Endodermal cell (in vitro differentiated cells): ENCODE results near the gene ZMYND15. TPM values are rescaled to one million over a fixed set of nuclear protein-coding genes. Genes with fewer than 3 reads are reported as not detected.
A peak's percentile ranks its signal among the peaks of the same experiment; 100 is the strongest.

Experiments
- DNase-seq: peaks from one replicate; pipeline ENCODE4 v3.0.0-alpha.2; 2017
- H3K27ac ChIP-seq: 2 replicates; pipeline ENCODE4 v1.5.1; 2013; ENCODE audit warnings: mild to moderate bottlenecking, low read depth, low read length, moderate library complexity
- H3K27me3 ChIP-seq: 2 replicates; pipeline ENCODE4 v1.6.1; 2013; ENCODE audit warnings: mild to moderate bottlenecking, low read length, moderate library complexity; ENCODE audit not compliant: insufficient read depth, control insufficient read depth, poor library complexity, severe bottlenecking
- H3K36me3 ChIP-seq: 2 replicates; pipeline ENCODE4 v1.7.0; 2013; ENCODE audit warnings: mild to moderate bottlenecking, low read length, moderate library complexity; ENCODE audit not compliant: control insufficient read depth, insufficient read depth
- H3K4me1 ChIP-seq: one replicate; pipeline ENCODE4 v1.7.0; 2013; ENCODE audit warnings: low read length; ENCODE audit not compliant: control insufficient read depth, insufficient read depth
- H3K4me3 ChIP-seq: 2 replicates; pipeline ENCODE4 v1.5.1; 2013; ENCODE audit warnings: mild to moderate bottlenecking, low read length, moderate library complexity
- H3K9ac ChIP-seq: 2 replicates; pipeline ENCODE4 v1.6.1; 2013; ENCODE audit warnings: mild to moderate bottlenecking, low read length, moderate library complexity; ENCODE audit not compliant: poor library complexity, severe bottlenecking; ENCODE audit errors: extremely low read depth
- H3K9me3 ChIP-seq: 2 replicates; pipeline ENCODE4 v1.6.1; 2013; ENCODE audit warnings: mild to moderate bottlenecking, low read length, moderate library complexity; ENCODE audit not compliant: control insufficient read depth
- H3K27ac Mint-ChIP-seq: 2 replicates; pipeline ENCODE4 v1.8.0; 2020; ENCODE audit warnings: mixed read lengths
- H3K27me3 Mint-ChIP-seq: 2 replicates; pipeline ENCODE4 v1.8.0; 2021; ENCODE audit warnings: mild to moderate bottlenecking, mixed read lengths; ENCODE audit not compliant: insufficient read depth
- H3K36me3 Mint-ChIP-seq: 2 replicates; pipeline ENCODE4 v1.8.0; 2020; ENCODE audit warnings: low read depth, mixed read lengths
- H3K4me1 Mint-ChIP-seq: 2 replicates; pipeline ENCODE4 v1.8.0; 2020; ENCODE audit warnings: mixed read lengths
- H3K4me3 Mint-ChIP-seq: 2 replicates; pipeline ENCODE4 v1.8.0; 2020; ENCODE audit warnings: mild to moderate bottlenecking, moderate library complexity, mixed read lengths
- H3K9me3 Mint-ChIP-seq: 2 replicates; pipeline ENCODE4 v1.8.0; 2020; ENCODE audit warnings: mild to moderate bottlenecking, mixed read lengths
- CTCF ChIP-seq: fragments of 200-600 bp; sonication (generic); conservative IDR thresholded peaks from 2 replicates; pipeline ENCODE4 v1.5.0; 2021; ENCODE audit warnings: antibody characterized with exemption, mild to moderate bottlenecking
- WGBS, 2 experiments: methylation state at CpG; one replicate each; pipeline versions ENCODE4 v1.1.5 to v1.1.7; 2013; ENCODE audit warnings: missing lambda C conversion rate in 2 of 2, mixed read lengths in 1 of 2; ENCODE audit not compliant: insufficient coverage in 1 of 2, insufficient read length in 1 of 2; 5-methylcytosine and 5-hydroxymethylcytosine counted together
- total RNA-seq, 2 donors: library from RNA; stranded (reverse); fragmentation: NEBNext Ultra II Directional in 1 of 2; extraction: Animal tissue kit (Norgen Biotek cat#: 25700) in 1 of 2; gene quantifications; 2 replicates in 1 of 2; 3 replicates in 1 of 2; pipeline ENCODE4 v1.2.1, GENCODE V29; 2021

ZMYND15 gene
- total RNA-seq, 2 donors from 2014 or later, result not detected

- WGBS, 2 experiments, result 94 to 97% methylated on average over 15 of the region's 15 CpGs
- no peak for TF ChIP-seq CTCF
- Histone ChIP-seq H3K9me3 (no peaks in the 10 kb centered on the region), H3K27ac (no peak overlapping the region), H3K27me3 (no peaks in the 10 kb centered on the region), H3K4me1 (no peaks in the 10 kb centered on the region), H3K4me3 (peak overlapping the region; percentile 100), H3K9ac (no peak overlapping the region), H3K36me3 (no peaks in the 10 kb centered on the region)
- peak; percentile 68 for DNase-seq
- H3K36me3 Mint-ChIP-seq, result peaks cover 6% of the 10 kb centered on the region
- H3K27ac Mint-ChIP-seq, result peak overlapping the region; percentile 97
- H3K4me3 Mint-ChIP-seq, result peak overlapping the region; percentile 85
- peaks cover 27% of the 10 kb centered on the region for H3K4me1 Mint-ChIP-seq
- peaks cover 4% of the 10 kb centered on the region for H3K9me3 Mint-ChIP-seq
- peaks cover 2% of the 10 kb centered on the region for H3K27me3 Mint-ChIP-seq
Observed at GRCh38 chr17:4704991-4705390, 34.6 kb upstream of the ZMYND15 start.

DNA sequence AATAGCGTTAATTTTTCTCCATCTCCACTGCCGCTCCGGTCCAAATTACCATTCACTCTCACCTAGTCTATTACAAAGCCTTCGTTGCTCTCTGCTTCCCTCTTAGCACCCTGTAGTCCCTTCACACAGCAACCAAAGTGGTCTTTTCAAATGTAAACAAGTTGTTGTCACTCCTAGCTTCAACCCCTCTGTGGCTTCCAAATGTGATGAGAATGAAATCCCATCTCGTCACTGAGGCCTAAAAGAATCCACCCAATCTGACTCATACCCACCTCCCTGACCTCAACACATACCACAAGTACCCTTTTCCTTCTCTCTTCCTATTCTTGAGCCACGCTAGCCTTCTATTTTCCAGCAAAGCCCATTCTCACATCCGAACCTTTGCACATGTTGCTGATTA lies 33.5 kb upstream of the ZMYND15 start:
- Mint-ChIP-seq H3K4me3 (peak overlapping the region; percentile 85), H3K36me3 (peaks cover 4% of the 10 kb centered on the region), H3K9me3 (peaks cover 4% of the 10 kb centered on the region), H3K4me1 (peaks cover 28% of the 10 kb centered on the region), H3K27ac (peak overlapping the region; percentile 41), H3K27me3 (peaks cover 4% of the 10 kb centered on the region)
- no peak for TF ChIP-seq CTCF
- no peaks in the 10 kb centered on the region for H3K36me3 ChIP-seq
- H3K27ac ChIP-seq, result no peak overlapping the region
- no peak overlapping the region for H3K9ac ChIP-seq
- no peaks in the 10 kb centered on the region for H3K4me1 ChIP-seq
- no peaks in the 10 kb centered on the region for H3K27me3 ChIP-seq
- H3K9me3 ChIP-seq, result no peaks in the 10 kb centered on the region
- WGBS, 2 experiments, result 64 to 66% methylated on average over 7 of the region's 7 CpGs
- no peak overlapping the region for H3K4me3 ChIP-seq
- peak; percentile 75 for DNase-seq

GRCh38 chr17:4708436-4708835 lies 31.2 kb upstream of the ZMYND15 start:
- H3K4me1 ChIP-seq, result no peaks in the 10 kb centered on the region
- H3K9me3 ChIP-seq, result no peaks in the 10 kb centered on the region
- no peak overlapping the region for H3K4me3 ChIP-seq
- H3K36me3 ChIP-seq, result no peaks in the 10 kb centered on the region
- peak overlapping the region; percentile 70 for H3K4me3 Mint-ChIP-seq
- peaks cover 14% of the 10 kb centered on the region for H3K4me1 Mint-ChIP-seq
- 82 to 97% methylated on average over 6 to 8 of the region's 8 CpGs for WGBS, 2 experiments
- no peaks in the 10 kb centered on the region for H3K27me3 ChIP-seq
- no peak overlapping the region for H3K9ac ChIP-seq
- peaks cover 4% of the 10 kb centered on the region for H3K36me3 Mint-ChIP-seq
- no peak overlapping the region for H3K27ac Mint-ChIP-seq
- peak; percentile 80 for DNase-seq
- H3K27me3 Mint-ChIP-seq, result peaks cover 8% of the 10 kb centered on the region
- TF ChIP-seq CTCF, result no peak
- H3K27ac ChIP-seq, result no peak overlapping the region
- H3K9me3 Mint-ChIP-seq, result peaks cover 4% of the 10 kb centered on the region
